H1 (cell line): ENCODE results near the gene LUC7L3. TPM values are rescaled to one million over a fixed set of nuclear protein-coding genes. Genes with fewer than 3 reads are reported as not detected.

Source experiments
- CTCF ChIA-PET: fragments of 300-600 bp; sonication (Branson Sonifier 250); formaldehyde crosslinking; loops from one replicate; lab custom pipeline; 2021; ENCODE audit not compliant: partially characterized antibody; lab: Charles Lee
- POLR2A ChIA-PET: fragments of 300-600 bp; sonication (Branson Sonifier 250); formaldehyde crosslinking; loops from one replicate; lab custom pipeline; 2021; ENCODE audit warnings: inconsistent platforms; ENCODE audit not compliant: partially characterized antibody; lab: Charles Lee
- DNase-seq, 2 experiments: peaks; one replicate each; pipeline versions ENCODE4 v3.0.0 to v3.0.0-alpha.2; 2010 to 2022; ENCODE audit warnings: low spot score in 2 of 2, low read depth in 1 of 2, mixed read lengths in 1 of 2
- FAIRE-seq: peaks from 2 replicates; lab custom pipeline; 2011; peaks lifted over from hg19 to GRCh38; lab: Jason Lieb, UNC
- H2AFZ ChIP-seq: 2 replicates; pipeline ENCODE4 v1.8.1; 2012; ENCODE audit warnings: low read length, inconsistent platforms
- H2AK5ac ChIP-seq: 2 replicates; pipeline ENCODE4 v1.6.1; 2013; ENCODE audit warnings: low read depth, low read length
- H2BK120ac ChIP-seq: replicated peaks from 2 replicates; pipeline ENCODE3; 2013; ENCODE audit warnings: low read depth, low read length, inconsistent platforms
- H2BK12ac ChIP-seq: 2 replicates; pipeline ENCODE4 v1.6.1; 2013; ENCODE audit warnings: low read depth, low read length
- H2BK15ac ChIP-seq: 2 replicates; pipeline ENCODE4 v1.6.1; 2013; ENCODE audit warnings: low read length
- H2BK20ac ChIP-seq: 2 replicates; pipeline ENCODE4 v1.6.1; 2013; ENCODE audit warnings: low read length
- H2BK5ac ChIP-seq: 2 replicates; pipeline ENCODE4 v1.6.1; 2013; ENCODE audit warnings: low read depth, low read length
- H3K14ac ChIP-seq: 2 replicates; pipeline ENCODE4 v1.6.1; 2013; ENCODE audit warnings: inconsistent platforms; ENCODE audit not compliant: insufficient read length
- H3K18ac ChIP-seq: 2 replicates; pipeline ENCODE4 v1.6.1; 2013; ENCODE audit warnings: low read length; ENCODE audit errors: extremely low read depth
- H3K23ac ChIP-seq: 2 replicates; pipeline ENCODE4 v1.6.1; 2013; ENCODE audit warnings: inconsistent platforms; ENCODE audit not compliant: insufficient read length
- H3K23me2 ChIP-seq: 2 replicates; pipeline ENCODE4 v1.6.1; 2013; ENCODE audit warnings: low read depth, low read length
- H3K27ac ChIP-seq: 2 replicates; pipeline ENCODE4 v1.6.1; 2011; ENCODE audit warnings: low read depth, low read length, inconsistent platforms
- H3K27me3 ChIP-seq, 4 experiments: replicated peaks in 1 of 4; 1 replicate in 1 of 4; 2 replicates in 3 of 4; pipeline versions ENCODE4 v1.6.1 to v1.8.1; 2011 to 2013; ENCODE audit warnings: low read length in 3 of 4, mild to moderate bottlenecking in 3 of 4, inconsistent platforms in 2 of 4, mixed read lengths in 2 of 4, moderate library complexity in 1 of 4; ENCODE audit not compliant: control insufficient read depth in 3 of 4, insufficient read depth in 3 of 4; ENCODE audit errors: extremely low read depth in 1 of 4
- H3K36me3 ChIP-seq, 4 experiments: 2 replicates each; pipeline versions ENCODE4 v1.6.1 to v1.8.1; 2011 to 2013; ENCODE audit warnings: mild to moderate bottlenecking in 4 of 4, low read length in 3 of 4, moderate library complexity in 2 of 4, control low read depth in 1 of 4, inconsistent platforms in 1 of 4; ENCODE audit not compliant: insufficient read depth in 4 of 4, control insufficient read depth in 2 of 4
- H3K4ac ChIP-seq: replicated peaks from 2 replicates; pipeline ENCODE3; 2013; ENCODE audit warnings: low read length, low read depth, mixed read lengths, inconsistent platforms; ENCODE audit not compliant: insufficient read length
- H3K4me1 ChIP-seq, 4 experiments: replicated peaks in 1 of 4; 1 replicate in 1 of 4; 2 replicates in 3 of 4; pipeline versions ENCODE4 v1.6.1 to v1.8.1; 2011 to 2013; ENCODE audit warnings: low read length in 3 of 4, inconsistent platforms in 2 of 4, mixed read lengths in 1 of 4; ENCODE audit not compliant: insufficient read depth in 4 of 4, control insufficient read depth in 3 of 4
- H3K4me2 ChIP-seq, 2 experiments: 2 replicates each; pipeline versions ENCODE4 v1.6.1 to v1.8.1; 2011 to 2013; ENCODE audit warnings: low read depth in 2 of 2, low read length in 2 of 2, control low read depth in 1 of 2, inconsistent platforms in 1 of 2, mild to moderate bottlenecking in 1 of 2; ENCODE audit not compliant: insufficient read depth in 1 of 2
- H3K4me3 ChIP-seq, 4 experiments: fragments of 200-600, 300-600 bp in 1 of 4; sonication (generic), shearing (Covaris generic), sonication (Bioruptor Twin) in 1 of 4; 2 replicates each; pipeline versions ENCODE4 v1.5.1 to v1.8.1; 2011 to 2016; ENCODE audit warnings: low read length in 4 of 4, low read depth in 3 of 4, control low read depth in 2 of 4, inconsistent platforms in 2 of 4, mild to moderate bottlenecking in 2 of 4, mixed read lengths in 1 of 4, moderate library complexity in 1 of 4; ENCODE audit not compliant: insufficient read depth in 2 of 4; ENCODE audit errors: extremely low read depth in 1 of 4
- H3K56ac ChIP-seq: replicated peaks from 2 replicates; pipeline ENCODE3; 2013; ENCODE audit warnings: low read depth, mild to moderate bottlenecking, mixed read lengths, low read length, inconsistent platforms; ENCODE audit not compliant: insufficient read length
- H3K79me1 ChIP-seq: 2 replicates; pipeline ENCODE4 v1.6.1; 2013; ENCODE audit warnings: low read depth, low read length, control low read depth
- H3K79me2 ChIP-seq, 2 experiments: 2 replicates each; pipeline versions ENCODE4 v1.6.1 to v1.8.1; 2012 to 2013; ENCODE audit warnings: low read length in 2 of 2, mild to moderate bottlenecking in 2 of 2, inconsistent platforms in 1 of 2; ENCODE audit not compliant: insufficient read depth in 2 of 2, control insufficient read depth in 1 of 2
- H3K9ac ChIP-seq, 4 experiments: replicated peaks in 1 of 4; 1 replicate in 1 of 4; 2 replicates in 3 of 4; pipeline versions ENCODE4 v1.6.1 to v1.8.1; 2011 to 2013; ENCODE audit warnings: low read depth in 3 of 4, low read length in 3 of 4, control low read depth in 2 of 4, mild to moderate bottlenecking in 2 of 4, moderate library complexity in 2 of 4, inconsistent platforms in 1 of 4; ENCODE audit errors: extremely low read depth in 1 of 4
- H3K9me3 ChIP-seq, 2 experiments: 2 replicates each; pipeline versions ENCODE4 v1.6.1 to v1.8.1; 2012 to 2013; ENCODE audit warnings: mild to moderate bottlenecking in 2 of 2, moderate library complexity in 2 of 2, control low read depth in 1 of 2, inconsistent platforms in 1 of 2, low read depth in 1 of 2, low read length in 1 of 2, mixed read lengths in 1 of 2; ENCODE audit not compliant: insufficient read depth in 2 of 2
- H4K20me1 ChIP-seq, 2 experiments: replicated peaks in 1 of 2; 2 replicates each; pipeline versions ENCODE3 to v1.8.1; 2011 to 2013; ENCODE audit warnings: inconsistent platforms in 2 of 2, low read length in 2 of 2, mild to moderate bottlenecking in 1 of 2; ENCODE audit not compliant: insufficient read depth in 2 of 2, control insufficient read depth in 1 of 2
- H4K5ac ChIP-seq: 2 replicates; pipeline ENCODE4 v1.6.1; 2013; ENCODE audit warnings: low read length, low read depth, mixed read lengths, inconsistent platforms; ENCODE audit not compliant: insufficient read length
- H4K8ac ChIP-seq: 2 replicates; pipeline ENCODE4 v1.8.0; 2013; ENCODE audit warnings: mild to moderate bottlenecking, moderate library complexity, low read length, inconsistent platforms; ENCODE audit not compliant: insufficient read depth; ENCODE audit errors: extremely low read depth
- H4K91ac ChIP-seq: replicated peaks from 2 replicates; pipeline ENCODE3; 2013; ENCODE audit warnings: low read length, mixed read lengths, inconsistent platforms; ENCODE audit not compliant: insufficient read length
- EZH2 ChIP-seq: fragments of 200-600 bp; sonication (generic); IDR thresholded peaks from 2 replicates; pipeline ENCODE4 v1.7.1; 2012; ENCODE audit warnings: low read depth, mild to moderate bottlenecking, moderate library complexity, low read length, inconsistent platforms; ENCODE audit not compliant: severe bottlenecking
- RFX5 ChIP-seq: IDR thresholded peaks from 2 replicates; pipeline ENCODE4 v1.6.1; 2011; ENCODE audit warnings: low read depth, low read length, improper control_type of control experiment, borderline replicate concordance
- SP1 ChIP-seq: IDR thresholded peaks from 2 replicates; pipeline ENCODE4 v1.6.1; 2011; ENCODE audit warnings: low read depth, low read length
- SP2 ChIP-seq: IDR thresholded peaks from 2 replicates; pipeline ENCODE4 v1.6.1; 2012; ENCODE audit warnings: mild to moderate bottlenecking, low read length, inconsistent platforms
- WGBS, 2 experiments: shearing (Covaris generic) in 1 of 2; methylation state at CpG; one replicate each; pipeline versions ENCODE4 v1.1.6 to v1.1.7; 2013 to 2015; ENCODE audit warnings: low lambda C conversion rate in 2 of 2, mixed read lengths in 2 of 2, inconsistent platforms in 1 of 2, low coverage in 1 of 2, missing lambda C conversion rate in 1 of 2; ENCODE audit not compliant: insufficient replicate concordance in 2 of 2, insufficient coverage in 1 of 2, insufficient read length in 1 of 2; ENCODE audit errors: extremely low coverage in 1 of 2, missing lambda C conversion rate in 1 of 2; 5-methylcytosine and 5-hydroxymethylcytosine counted together
- polyA plus RNA-seq, 7 experiments: library from polyadenylated mRNA; depleted of rRNA in 3 of 7; stranded (reverse) in 5 of 7; unstranded in 2 of 7; fragments of >200 nt in 5 of 7; fragments of 200-250 nt in 2 of 7; gene quantifications; 1 replicate in 5 of 7; 2 replicates in 1 of 7; 4 replicates in 1 of 7; pipeline versions ENCODE4 v1.2.1 to v1.2.3, GENCODE V29; 2011 to 2013; ENCODE audit warnings: missing spikeins in 2 of 7, mixed read lengths in 2 of 7
- total RNA-seq: library from RNA; stranded (reverse); fragmentation: NEBNext Ultra II Directional; extraction: Animal tissue kit (Norgen Biotek cat#: 25700); gene quantifications from 2 replicates; pipeline ENCODE4 v1.2.1, GENCODE V29; 2021
- TF ChIP-seq, protein P1 (sequence below): IDR thresholded peaks from 2 replicates; pipeline ENCODE4 v1.6.1; 2012; ENCODE audit warnings: inconsistent platforms

LUC7L3 gene
- total and polyA plus RNA-seq, 2 of the 8 experiments (the other 6 are each of a cell fraction or from before 2014, with no cell fraction given) = 102 to 126 TPM

DNA sequence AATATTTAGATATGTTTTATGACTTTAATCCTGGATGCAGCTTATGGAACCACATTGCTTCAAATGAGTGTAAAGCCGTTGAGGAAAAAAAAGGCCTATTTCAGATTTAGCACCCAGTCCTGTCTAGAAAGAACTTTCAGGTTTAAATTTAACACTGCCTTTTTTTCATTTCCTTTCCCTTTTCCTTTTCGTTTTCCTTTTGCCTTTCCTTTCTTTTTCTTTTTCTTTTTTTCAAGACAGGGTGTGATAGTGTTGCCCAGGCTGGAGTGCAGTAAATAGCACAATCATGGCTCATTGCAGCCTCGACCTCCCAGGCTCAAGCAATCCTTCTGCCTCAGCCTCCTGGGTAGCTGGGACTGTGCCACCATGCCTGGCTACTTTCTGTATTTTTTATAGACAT is 15.9 kb downstream of the LUC7L3 start:
- Histone ChIP-seq H2BK15ac (no peak overlapping the region), H3K4me2 (no peak overlapping the region), H3K36me3 (peaks cover 3 to 34% (median 16%) of the 10 kb centered on the region in 4 experiments; a peak in 6 of 8 replicates), H3K4me1 (no peaks in the 10 kb centered on the region), H3K79me2 (peaks cover 33 to 95% of the 10 kb centered on the region in 2 experiments), H3K4me3 (no peak overlapping the region), H2BK120ac (no peak overlapping the region), H4K8ac (no peak overlapping the region), H3K79me1 (no peaks in the 10 kb centered on the region; the same call in 1 of the 2 replicates), H3K9me3 (no peaks in the 10 kb centered on the region), H3K4ac (no peak overlapping the region), H3K27ac (no peak overlapping the region), H2BK20ac (no peak overlapping the region), H3K14ac (no peak overlapping the region), H3K23ac (no peak overlapping the region), H3K9ac (no peak overlapping the region), H2BK12ac (no peak overlapping the region), H3K23me2 (no peaks in the 10 kb centered on the region), H4K5ac (no peak overlapping the region), H3K18ac (no peak overlapping the region), H3K56ac (no peak overlapping the region), H3K27me3 (no peaks in the 10 kb centered on the region), H2AK5ac (no peak overlapping the region), H4K20me1 (peaks cover 7 to 20% of the 10 kb centered on the region in 2 experiments), H4K91ac (no peak overlapping the region), H2AFZ (no peak overlapping the region), H2BK5ac (no peak overlapping the region)
- POLR2A ChIA-PET = interaction anchor here (0.7 kb wide), 1 partner anchor 131 kb away, joined by 3 read pairs; the partner anchor contains the start of gene TOB1
- DNase-seq (no peak), FAIRE-seq (no peak)
- CTCF ChIA-PET = interaction anchor here (1.0 to 1.1 kb wide), 3 partner anchors 10 to 19 kb away, joined by 3 read pairs; no protein-coding TSS in a partner anchor
- WGBS, 2 experiments = 97% methylated on average over 3 of the region's 3 CpGs; no CpG with 5 or more reads in 1 of the 2 experiments
- no peak for TF ChIP-seq SP1
- no peak for TF ChIP-seq SP2
- TF ChIP-seq, protein P1, sequence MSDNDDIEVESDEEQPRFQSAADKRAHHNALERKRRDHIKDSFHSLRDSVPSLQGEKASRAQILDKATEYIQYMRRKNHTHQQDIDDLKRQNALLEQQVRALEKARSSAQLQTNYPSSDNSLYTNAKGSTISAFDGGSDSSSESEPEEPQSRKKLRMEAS = no peak
- no peak for TF ChIP-seq RFX5
- TF ChIP-seq EZH2 = no peak
